ENCODE results near the gene BLACAT1.

Gene BLACAT1

DNA sequence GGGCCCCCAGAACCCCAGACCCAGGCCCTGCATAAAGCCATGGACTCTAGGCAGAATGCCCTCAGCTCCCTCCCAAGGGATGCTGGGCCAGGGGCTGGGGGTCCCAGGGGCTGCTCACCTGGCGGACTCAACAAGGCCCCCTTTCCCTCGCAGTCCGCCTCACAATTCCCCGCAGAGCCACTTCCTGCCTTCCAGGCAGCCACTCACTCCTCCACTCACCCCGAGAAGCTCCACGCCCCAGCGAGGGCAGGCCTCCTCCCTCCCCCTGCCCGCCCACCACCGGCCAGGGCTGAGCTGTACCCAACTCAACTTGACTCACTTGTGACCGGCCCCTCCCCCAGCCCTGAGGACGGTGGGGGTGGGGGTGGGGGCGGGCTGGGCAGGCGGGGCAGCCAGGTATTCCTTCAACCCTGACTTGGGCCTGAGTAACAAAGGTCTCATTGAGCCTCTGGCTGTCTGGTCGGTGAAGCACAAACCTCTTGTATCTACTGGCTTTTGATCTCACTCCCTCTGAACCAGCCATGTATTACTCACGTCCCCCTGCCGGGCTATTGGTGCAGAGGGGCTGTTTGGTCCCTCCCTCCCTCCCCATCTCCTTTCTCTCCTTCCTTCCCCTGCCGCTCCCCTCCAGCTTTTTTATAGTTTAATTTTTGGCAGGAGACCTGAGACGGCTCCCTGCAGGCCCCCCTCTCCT is 5.9 kb downstream of the BLACAT1 start:
- no peak for DNase-seq (ENCODE audit: low read depth in 1 of 2, low spot score in 1 of 2)
- Histone ChIP-seq H3K27me3 (ENCODE audit: insufficient read depth, poor library complexity, severe bottlenecking) (peaks cover 22% of the 10 kb centered on the region), H3K4me3 (replicated peaks; ENCODE audit: insufficient read depth, low read length) (no peak overlapping the region), H3K27ac (replicated peaks) (no peak overlapping the region)
- TF ChIP-seq GABPA (IDR thresholded peaks at IDR 0.05; ENCODE audit: low read depth) (no peak), SPI1 (IDR thresholded peaks at IDR 0.05; ENCODE audit: borderline replicate concordance, low read depth) (no peak), POLR2AphosphoS5 (IDR thresholded peaks at IDR 0.05; ENCODE audit: low read depth) (no peak)
- TF ChIP-seq, protein P1, sequence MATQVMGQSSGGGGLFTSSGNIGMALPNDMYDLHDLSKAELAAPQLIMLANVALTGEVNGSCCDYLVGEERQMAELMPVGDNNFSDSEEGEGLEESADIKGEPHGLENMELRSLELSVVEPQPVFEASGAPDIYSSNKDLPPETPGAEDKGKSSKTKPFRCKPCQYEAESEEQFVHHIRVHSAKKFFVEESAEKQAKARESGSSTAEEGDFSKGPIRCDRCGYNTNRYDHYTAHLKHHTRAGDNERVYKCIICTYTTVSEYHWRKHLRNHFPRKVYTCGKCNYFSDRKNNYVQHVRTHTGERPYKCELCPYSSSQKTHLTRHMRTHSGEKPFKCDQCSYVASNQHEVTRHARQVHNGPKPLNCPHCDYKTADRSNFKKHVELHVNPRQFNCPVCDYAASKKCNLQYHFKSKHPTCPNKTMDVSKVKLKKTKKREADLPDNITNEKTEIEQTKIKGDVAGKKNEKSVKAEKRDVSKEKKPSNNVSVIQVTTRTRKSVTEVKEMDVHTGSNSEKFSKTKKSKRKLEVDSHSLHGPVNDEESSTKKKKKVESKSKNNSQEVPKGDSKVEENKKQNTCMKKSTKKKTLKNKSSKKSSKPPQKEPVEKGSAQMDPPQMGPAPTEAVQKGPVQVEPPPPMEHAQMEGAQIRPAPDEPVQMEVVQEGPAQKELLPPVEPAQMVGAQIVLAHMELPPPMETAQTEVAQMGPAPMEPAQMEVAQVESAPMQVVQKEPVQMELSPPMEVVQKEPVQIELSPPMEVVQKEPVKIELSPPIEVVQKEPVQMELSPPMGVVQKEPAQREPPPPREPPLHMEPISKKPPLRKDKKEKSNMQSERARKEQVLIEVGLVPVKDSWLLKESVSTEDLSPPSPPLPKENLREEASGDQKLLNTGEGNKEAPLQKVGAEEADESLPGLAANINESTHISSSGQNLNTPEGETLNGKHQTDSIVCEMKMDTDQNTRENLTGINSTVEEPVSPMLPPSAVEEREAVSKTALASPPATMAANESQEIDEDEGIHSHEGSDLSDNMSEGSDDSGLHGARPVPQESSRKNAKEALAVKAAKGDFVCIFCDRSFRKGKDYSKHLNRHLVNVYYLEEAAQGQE (IDR thresholded peaks at IDR 0.05; ENCODE audit: insufficient replicate concordance, low read depth): no peak
- TF ChIP-seq, protein P2, sequence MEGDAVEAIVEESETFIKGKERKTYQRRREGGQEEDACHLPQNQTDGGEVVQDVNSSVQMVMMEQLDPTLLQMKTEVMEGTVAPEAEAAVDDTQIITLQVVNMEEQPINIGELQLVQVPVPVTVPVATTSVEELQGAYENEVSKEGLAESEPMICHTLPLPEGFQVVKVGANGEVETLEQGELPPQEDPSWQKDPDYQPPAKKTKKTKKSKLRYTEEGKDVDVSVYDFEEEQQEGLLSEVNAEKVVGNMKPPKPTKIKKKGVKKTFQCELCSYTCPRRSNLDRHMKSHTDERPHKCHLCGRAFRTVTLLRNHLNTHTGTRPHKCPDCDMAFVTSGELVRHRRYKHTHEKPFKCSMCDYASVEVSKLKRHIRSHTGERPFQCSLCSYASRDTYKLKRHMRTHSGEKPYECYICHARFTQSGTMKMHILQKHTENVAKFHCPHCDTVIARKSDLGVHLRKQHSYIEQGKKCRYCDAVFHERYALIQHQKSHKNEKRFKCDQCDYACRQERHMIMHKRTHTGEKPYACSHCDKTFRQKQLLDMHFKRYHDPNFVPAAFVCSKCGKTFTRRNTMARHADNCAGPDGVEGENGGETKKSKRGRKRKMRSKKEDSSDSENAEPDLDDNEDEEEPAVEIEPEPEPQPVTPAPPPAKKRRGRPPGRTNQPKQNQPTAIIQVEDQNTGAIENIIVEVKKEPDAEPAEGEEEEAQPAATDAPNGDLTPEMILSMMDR (IDR thresholded peaks at IDR 0.05; ENCODE audit: insufficient read depth, low read length): no peak

GRCh38 chr1:205449254-205449749 is 6.5 kb downstream of the BLACAT1 start:
- TF ChIP-seq, protein P1 (IDR thresholded peaks at IDR 0.05; ENCODE audit: insufficient replicate concordance, low read depth): no peak
- TF ChIP-seq, protein P2 (IDR thresholded peaks at IDR 0.05; ENCODE audit: insufficient read depth, low read length): no peak
- no peak for TF ChIP-seq SPI1 (IDR thresholded peaks at IDR 0.05; ENCODE audit: borderline replicate concordance, low read depth)
- no peak for TF ChIP-seq POLR2AphosphoS5 (IDR thresholded peaks at IDR 0.05; ENCODE audit: low read depth)
- no peak overlapping the region for H3K4me3 ChIP-seq (replicated peaks; ENCODE audit: insufficient read depth, low read length)
- H3K27me3 ChIP-seq (ENCODE audit: insufficient read depth, poor library complexity, severe bottlenecking): peaks cover 19% of the 10 kb centered on the region
- DNase-seq (ENCODE audit: low read depth in 1 of 2, low spot score in 1 of 2): no peak
- H3K27ac ChIP-seq (replicated peaks): no peak overlapping the region

- H3K27ac ChIP-seq (replicated peaks): no peak overlapping the region
- TF ChIP-seq, protein P2 (IDR thresholded peaks at IDR 0.05; ENCODE audit: insufficient read depth, low read length): no peak
- TF ChIP-seq, protein P1 (IDR thresholded peaks at IDR 0.05; ENCODE audit: insufficient replicate concordance, low read depth): no peak
- no peak for TF ChIP-seq POLR2AphosphoS5 (IDR thresholded peaks at IDR 0.05; ENCODE audit: low read depth)
- TF ChIP-seq GABPA (IDR thresholded peaks at IDR 0.05; ENCODE audit: low read depth): no peak
- no peak for TF ChIP-seq SPI1 (IDR thresholded peaks at IDR 0.05; ENCODE audit: borderline replicate concordance, low read depth)
These were observed 7.1 kb downstream of the BLACAT1 start for GRCh38 chr1:205448540-205449253.

More at GRCh38 chr1:205448540-205449253, 7.1 kb downstream of the BLACAT1 start:
- Histone ChIP-seq H3K4me3 (replicated peaks; ENCODE audit: insufficient read depth, low read length) (no peak overlapping the region), H3K27me3 (ENCODE audit: insufficient read depth, poor library complexity, severe bottlenecking) (peaks cover 19% of the 10 kb centered on the region)
- DNase-seq (ENCODE audit: low read depth in 1 of 2, low spot score in 1 of 2): no peak

All from HL-60 (cell line).